Measurements from ENCODE around the gene OR6Q1. TPM values are rescaled to one million over a fixed set of nuclear protein-coding genes. Genes with fewer than 3 reads are reported as not detected.
"Not testable (repeated sequence)": the region's sequence is repeated elsewhere in the genome, so short reads cannot be mapped to it uniquely, and the experiment has no call there.

Gene OR6Q1
- total and polyA plus RNA-seq, 2 donors (not counting 1 experiment from before 2014, with no cell fraction given), result not detected

- POLR2A ChIA-PET, result no interaction called here
- 57% methylated on average over 1 of the region's 4 CpGs for WGBS (ENCODE audit: insufficient coverage)
- no peaks in the 10 kb centered on the region for H3K9me3 Mint-ChIP-seq (ENCODE audit: insufficient read depth)
Measured at GRCh38 chr11:57982776-57983175, 48.0 kb upstream of the OR6Q1 start.

GRCh38 chr11:57983191-57983590, 47.6 kb upstream of the OR6Q1 start:
- no peak overlapping the region for H2AFZ ChIP-seq (ENCODE audit: insufficient read depth, low read depth, low read length, poor library complexity, severe bottlenecking)
- intact Hi-C loops (cut with micrococcal nuclease), result no loop called here
- Mint-ChIP-seq H3K4me1 (no peaks in the 10 kb centered on the region), H3K27me3 (peaks cover 8% of the 10 kb centered on the region), H3K9me3 (ENCODE audit: insufficient read depth) (peaks cover 3% of the 10 kb centered on the region), H3K4me3 (no peak overlapping the region), H3K27ac (no peak overlapping the region)
- no peak overlapping the region for H3K4me2 ChIP-seq (replicated peaks; ENCODE audit: low read depth, low read length, poor library complexity, severe bottlenecking)
- no peaks in the 10 kb centered on the region for H3K9me3 ChIP-seq (ENCODE audit: control extremely low read depth in 1 of 3, control insufficient read depth in 2 of 3, insufficient read depth in 1 of 3, low read length in 2 of 3)
- peaks cover 0 to 3% (median 0%) of the 10 kb centered on the region in 4 experiments for H3K27me3 ChIP-seq (replicated peaks in 1 of 4; ENCODE audit: control extremely low read depth in 1 of 4, control insufficient read depth in 3 of 4, insufficient read depth in 4 of 4, low read length in 3 of 4)
- no peaks in the 10 kb centered on the region for H3K4me1 ChIP-seq (ENCODE audit: control insufficient read depth in 2 of 2, insufficient read depth in 2 of 2, low read length in 2 of 2)
- TF ChIP-seq CTCF (IDR thresholded peaks at IDR 0.05) (no peak), EZH2 (IDR thresholded peaks at IDR 0.05; ENCODE audit: borderline replicate concordance, insufficient read depth, low read depth, low read length, poor library complexity, severe bottlenecking) (no peak)
- POLR2A ChIA-PET, result no interaction called here
- WGBS (ENCODE audit: insufficient coverage), result no CpG with 5 or more reads among the region's 3 CpGs
- H3K27ac ChIP-seq (ENCODE audit: low read length in 2 of 2), result no peak overlapping the region
- CTCF ChIA-PET, result no interaction called here
- no peak overlapping the region for H3K9ac ChIP-seq (ENCODE audit: low read length)
- no peaks in the 10 kb centered on the region for H3K79me2 ChIP-seq (ENCODE audit: control insufficient read depth, insufficient read depth, low read length)
- H3K36me3 ChIP-seq (replicated peaks in 1 of 2; ENCODE audit: control extremely low read depth in 1 of 2, control insufficient read depth in 1 of 2, extremely low read depth in 1 of 2, insufficient read depth in 2 of 2, low read length in 1 of 2), result no peaks in the 10 kb centered on the region
- ATAC-seq (ENCODE audit: low read depth) (no peak), DNase-seq (no peak)
- no peaks in the 10 kb centered on the region for H4K20me1 ChIP-seq (ENCODE audit: control insufficient read depth, insufficient read depth, low read length, poor library complexity, severe bottlenecking)
- H3K4me3 ChIP-seq (ENCODE audit: control extremely low read depth in 1 of 5, extremely low read depth in 1 of 5, insufficient read depth in 1 of 5, low read depth in 2 of 5, low read length in 4 of 5), result no peak overlapping the region

More at GRCh38 chr11:57982776-57983175, 48.0 kb upstream of the OR6Q1 start:
- no peaks in the 10 kb centered on the region for H4K20me1 ChIP-seq (ENCODE audit: control insufficient read depth, insufficient read depth, low read length, poor library complexity, severe bottlenecking)
- ATAC-seq (ENCODE audit: low read depth) (no peak), DNase-seq (no peak)
- H3K36me3 ChIP-seq (replicated peaks in 1 of 2; ENCODE audit: control extremely low read depth in 1 of 2, control insufficient read depth in 1 of 2, extremely low read depth in 1 of 2, insufficient read depth in 2 of 2, low read length in 1 of 2), result no peaks in the 10 kb centered on the region
- H3K27me3 ChIP-seq (replicated peaks in 1 of 4; ENCODE audit: control extremely low read depth in 1 of 4, control insufficient read depth in 3 of 4, insufficient read depth in 4 of 4, low read length in 3 of 4), result peaks cover 0 to 3% (median 0%) of the 10 kb centered on the region in 4 experiments
- no peak overlapping the region for H3K27ac ChIP-seq (ENCODE audit: low read length in 2 of 2)
- no peak overlapping the region for H3K9ac ChIP-seq (ENCODE audit: low read length)
- H3K4me1 ChIP-seq (ENCODE audit: control insufficient read depth in 2 of 2, insufficient read depth in 2 of 2, low read length in 2 of 2), result no peaks in the 10 kb centered on the region
- no peaks in the 10 kb centered on the region for H3K9me3 ChIP-seq (ENCODE audit: control extremely low read depth in 1 of 3, control insufficient read depth in 2 of 3, insufficient read depth in 1 of 3, low read length in 2 of 3)
- H3K79me2 ChIP-seq (ENCODE audit: control insufficient read depth, insufficient read depth, low read length), result no peaks in the 10 kb centered on the region
- no peak overlapping the region for H3K4me2 ChIP-seq (replicated peaks; ENCODE audit: low read depth, low read length, poor library complexity, severe bottlenecking)
- no peak overlapping the region for H3K4me3 Mint-ChIP-seq
- no peak overlapping the region for H2AFZ ChIP-seq (ENCODE audit: insufficient read depth, low read depth, low read length, poor library complexity, severe bottlenecking)
- TF ChIP-seq CTCF (IDR thresholded peaks at IDR 0.05) (no peak), EZH2 (IDR thresholded peaks at IDR 0.05; ENCODE audit: borderline replicate concordance, insufficient read depth, low read depth, low read length, poor library complexity, severe bottlenecking) (no peak)
- no peak overlapping the region for H3K27ac Mint-ChIP-seq
- no peaks in the 10 kb centered on the region for H3K4me1 Mint-ChIP-seq
- peaks cover 8% of the 10 kb centered on the region for H3K27me3 Mint-ChIP-seq
- intact Hi-C loops (cut with micrococcal nuclease), result no loop called here
- no peak overlapping the region for H3K4me3 ChIP-seq (ENCODE audit: control extremely low read depth in 1 of 5, extremely low read depth in 1 of 5, insufficient read depth in 1 of 5, low read depth in 2 of 5, low read length in 4 of 5)
- CTCF ChIA-PET, result no interaction called here

- H3K4me1 ChIP-seq (ENCODE audit: control insufficient read depth in 2 of 2, insufficient read depth in 2 of 2, low read length in 2 of 2); H2AFZ ChIP-seq (ENCODE audit: insufficient read depth, low read depth, low read length, poor library complexity, severe bottlenecking); H3K4me3 Mint-ChIP-seq; H3K79me2 ChIP-seq (ENCODE audit: control insufficient read depth, insufficient read depth, low read length); CTCF ChIA-PET; ATAC-seq (ENCODE audit: low read depth); H3K27ac ChIP-seq (ENCODE audit: low read length in 2 of 2); DNase-seq; H4K20me1 ChIP-seq (ENCODE audit: control insufficient read depth, insufficient read depth, low read length, poor library complexity, severe bottlenecking); H3K4me3 ChIP-seq (ENCODE audit: control extremely low read depth in 1 of 5, extremely low read depth in 1 of 5, insufficient read depth in 1 of 5, low read depth in 2 of 5, low read length in 4 of 5); H3K9ac ChIP-seq (ENCODE audit: low read length); H3K9me3 Mint-ChIP-seq (ENCODE audit: insufficient read depth); H3K27ac Mint-ChIP-seq; H3K9me3 ChIP-seq (ENCODE audit: control extremely low read depth in 1 of 3, control insufficient read depth in 2 of 3, insufficient read depth in 1 of 3, low read length in 2 of 3); H3K36me3 ChIP-seq (replicated peaks in 1 of 2; ENCODE audit: control extremely low read depth in 1 of 2, control insufficient read depth in 1 of 2, extremely low read depth in 1 of 2, insufficient read depth in 2 of 2, low read length in 1 of 2); intact Hi-C loops (cut with micrococcal nuclease); H3K4me1 Mint-ChIP-seq; H3K4me2 ChIP-seq (replicated peaks; ENCODE audit: low read depth, low read length, poor library complexity, severe bottlenecking); H3K27me3 ChIP-seq (replicated peaks in 1 of 4; ENCODE audit: control extremely low read depth in 1 of 4, control insufficient read depth in 3 of 4, insufficient read depth in 4 of 4, low read length in 3 of 4); POLR2A ChIA-PET: not testable (repeated sequence)
- no CpG with 5 or more reads among the region's 13 CpGs for WGBS (ENCODE audit: insufficient coverage)
- peaks cover 29% of the 10 kb centered on the region for H3K27me3 Mint-ChIP-seq
Measured at GRCh38 chr11:57999523-57999922, 31.2 kb upstream of the OR6Q1 start.
